ENCODE results near the gene CMTM4. TPM values are rescaled to one million over a fixed set of nuclear protein-coding genes. Genes with fewer than 3 reads are reported as not detected.
"Not testable (repeated sequence)": the region's sequence is repeated elsewhere in the genome, so short reads cannot be mapped to it uniquely, and the experiment has no call there.

Gene CMTM4
- total RNA-seq, 2 experiments from 2014 or later, result 1.3 to 2.0 TPM

- H3K4me1 Mint-ChIP-seq, result no peaks in the 10 kb centered on the region
- H3K27me3 Mint-ChIP-seq, result peaks cover 17% of the 10 kb centered on the region
- DNase-seq (no peak), ATAC-seq (ENCODE audit: low read depth) (no peak)
- H3K4me3 Mint-ChIP-seq, result no peak overlapping the region
- no peaks in the 10 kb centered on the region for H3K36me3 Mint-ChIP-seq
- no peaks in the 10 kb centered on the region for H3K9me3 Mint-ChIP-seq
- POLR2A ChIA-PET, result no interaction called here
- no peak overlapping the region for H3K27ac Mint-ChIP-seq
Measured at GRCh38 chr16:66639091-66639885, 57.3 kb downstream of the CMTM4 start.

GRCh38 chr16:66637806-66638205 lies 58.7 kb downstream of the CMTM4 start:
- H3K4me3 Mint-ChIP-seq, result no peak overlapping the region
- no peak overlapping the region for H3K27ac Mint-ChIP-seq

GRCh38 chr16:66636199-66636598 lies 60.3 kb downstream of the CMTM4 start:
- POLR2A ChIA-PET, result no interaction called here
- Mint-ChIP-seq H3K4me3 (no peak overlapping the region), H3K27me3 (peaks cover 11% of the 10 kb centered on the region), H3K36me3 (no peaks in the 10 kb centered on the region), H3K4me1 (no peaks in the 10 kb centered on the region), H3K27ac (no peak overlapping the region), H3K9me3 (no peaks in the 10 kb centered on the region)
- DNase-seq, result no peak
- no peak for ATAC-seq (ENCODE audit: low read depth)

More at GRCh38 chr16:66637806-66638205, 58.7 kb downstream of the CMTM4 start:
- Mint-ChIP-seq H3K9me3 (no peaks in the 10 kb centered on the region), H3K27me3 (peaks cover 17% of the 10 kb centered on the region), H3K4me1 (no peaks in the 10 kb centered on the region), H3K36me3 (no peaks in the 10 kb centered on the region)
- POLR2A ChIA-PET, result no interaction called here
- ATAC-seq (ENCODE audit: low read depth) (no peak), DNase-seq (no peak)

GRCh38 chr16:66635406-66635805 lies 61.1 kb downstream of the CMTM4 start:
- POLR2A ChIA-PET, result no interaction called here
- Mint-ChIP-seq H3K4me1 (no peaks in the 10 kb centered on the region), H3K27ac (no peak overlapping the region), H3K27me3 (peaks cover 11% of the 10 kb centered on the region), H3K36me3 (no peaks in the 10 kb centered on the region), H3K4me3 (no peak overlapping the region), H3K9me3 (no peaks in the 10 kb centered on the region)
- DNase-seq (no peak), ATAC-seq (ENCODE audit: low read depth) (no peak)

DNA sequence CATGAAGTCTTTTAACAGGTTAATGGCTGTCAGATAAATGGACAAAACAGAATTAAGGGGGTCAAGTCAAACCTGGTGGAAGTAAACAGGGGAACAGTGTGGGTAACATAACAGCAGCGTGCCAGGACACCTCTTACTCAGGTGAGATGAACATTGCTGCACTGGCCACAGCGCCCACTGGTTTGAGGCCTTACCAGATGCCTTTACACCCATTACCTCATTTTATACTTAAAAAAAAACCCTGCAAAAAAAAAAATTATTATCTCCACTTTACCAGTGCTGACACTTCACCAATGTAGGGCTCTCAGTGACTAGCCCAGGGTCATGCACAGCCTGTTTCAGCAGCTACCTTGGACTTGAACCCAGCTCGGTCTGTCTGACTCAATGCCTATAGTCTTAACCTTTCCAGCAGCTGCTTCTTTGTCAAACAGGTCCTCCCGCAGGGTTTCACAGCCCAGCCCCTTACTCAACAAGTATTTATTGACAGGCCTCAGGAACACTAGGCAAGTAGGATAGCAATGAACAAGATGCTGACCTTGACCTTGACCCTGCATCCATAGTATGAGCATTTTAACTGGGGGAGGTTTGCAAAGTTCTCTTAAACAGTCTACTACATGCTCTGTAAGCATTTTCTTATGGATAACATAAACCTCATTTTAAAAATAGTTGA lies 61.9 kb downstream of the CMTM4 start:
- H3K27me3 Mint-ChIP-seq, result peaks cover 11% of the 10 kb centered on the region
- no peaks in the 10 kb centered on the region for H3K36me3 Mint-ChIP-seq
- no peak overlapping the region for H3K27ac Mint-ChIP-seq
- no peak overlapping the region for H3K4me3 Mint-ChIP-seq
- no peaks in the 10 kb centered on the region for H3K4me1 Mint-ChIP-seq
- H3K9me3 Mint-ChIP-seq, result no peaks in the 10 kb centered on the region
- DNase-seq, result no peak
- no peak for ATAC-seq (ENCODE audit: low read depth)
- POLR2A ChIA-PET, result no interaction called here

DNA sequence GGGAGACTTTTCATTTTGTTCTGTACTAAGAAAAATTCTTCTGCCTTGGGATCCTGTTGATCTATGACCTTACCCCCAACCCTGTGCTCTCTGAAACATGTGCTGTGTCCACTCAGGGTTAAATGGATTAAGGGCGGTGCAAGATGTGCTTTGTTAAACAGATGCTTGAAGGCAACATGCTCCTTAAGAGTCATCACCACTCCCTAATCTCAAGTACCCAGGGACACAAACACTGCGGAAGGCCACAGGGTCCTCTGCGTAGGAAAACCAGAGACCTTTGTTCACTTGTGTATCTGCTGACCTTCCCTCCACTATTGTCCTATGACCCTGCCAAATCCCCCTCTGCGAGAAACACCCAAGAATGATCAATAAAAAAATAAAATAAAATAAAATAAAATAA lies 65.0 kb downstream of the CMTM4 start:
- POLR2A ChIA-PET; H3K27ac Mint-ChIP-seq; H3K4me3 Mint-ChIP-seq; H3K36me3 Mint-ChIP-seq; ATAC-seq (ENCODE audit: low read depth); H3K4me1 Mint-ChIP-seq; H3K27me3 Mint-ChIP-seq; DNase-seq; H3K9me3 Mint-ChIP-seq: not testable (repeated sequence)

GRCh38 chr16:66630561-66631260 lies 65.8 kb downstream of the CMTM4 start:
- H3K4me3 Mint-ChIP-seq; POLR2A ChIA-PET; H3K9me3 Mint-ChIP-seq; H3K36me3 Mint-ChIP-seq; H3K4me1 Mint-ChIP-seq; DNase-seq; ATAC-seq (ENCODE audit: low read depth); H3K27ac Mint-ChIP-seq; H3K27me3 Mint-ChIP-seq: not testable (repeated sequence)

DNA sequence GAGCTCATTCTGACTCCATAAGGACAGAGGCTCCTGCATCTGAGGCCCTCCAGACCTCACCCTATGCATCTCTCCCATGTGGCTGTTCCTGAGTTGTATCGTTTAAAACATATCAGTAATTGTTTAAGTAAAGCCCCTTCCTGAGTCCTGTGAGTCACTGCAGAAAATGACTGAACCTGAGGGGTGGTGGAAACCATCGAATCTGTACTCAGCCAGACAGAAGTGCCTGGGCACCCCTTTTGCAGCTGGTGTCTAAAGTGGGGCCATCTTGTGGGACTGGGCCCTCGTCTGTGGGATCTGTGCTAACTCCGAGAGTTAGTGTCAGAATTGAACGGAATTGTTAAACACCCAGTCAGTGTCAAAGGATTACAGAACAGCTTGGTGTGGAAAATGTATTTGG lies 66.7 kb downstream of the CMTM4 start:
- no peak overlapping the region for H3K27ac Mint-ChIP-seq
- no peak overlapping the region for H3K4me3 Mint-ChIP-seq
- ATAC-seq (ENCODE audit: low read depth) (no peak), DNase-seq (no peak)
- POLR2A ChIA-PET, result no interaction called here
- no peaks in the 10 kb centered on the region for H3K4me1 Mint-ChIP-seq
- no peaks in the 10 kb centered on the region for H3K36me3 Mint-ChIP-seq
- no peaks in the 10 kb centered on the region for H3K27me3 Mint-ChIP-seq
- no peaks in the 10 kb centered on the region for H3K9me3 Mint-ChIP-seq

- POLR2A ChIA-PET; H3K27me3 Mint-ChIP-seq; DNase-seq; H3K27ac Mint-ChIP-seq; H3K4me1 Mint-ChIP-seq; H3K9me3 Mint-ChIP-seq; H3K4me3 Mint-ChIP-seq; H3K36me3 Mint-ChIP-seq; ATAC-seq (ENCODE audit: low read depth): not testable (repeated sequence)
Measured at GRCh38 chr16:66627611-66628378, 68.7 kb downstream of the CMTM4 start.

- Mint-ChIP-seq H3K4me1 (peaks cover 3% of the 10 kb centered on the region), H3K9me3 (no peaks in the 10 kb centered on the region), H3K4me3 (no peak overlapping the region), H3K36me3 (no peaks in the 10 kb centered on the region), H3K27ac (no peak overlapping the region), H3K27me3 (peaks cover 7% of the 10 kb centered on the region)
- POLR2A ChIA-PET, result interaction anchor here (0.6 kb wide), 1 partner anchor 40 kb away, joined by 5 read pairs; no protein-coding TSS in a partner anchor
- DNase-seq (no peak), ATAC-seq (ENCODE audit: low read depth) (no peak)
Measured at GRCh38 chr16:66623755-66624154, 72.8 kb downstream of the CMTM4 start.

- Mint-ChIP-seq H3K27me3 (peaks cover 7% of the 10 kb centered on the region), H3K27ac (no peak overlapping the region), H3K4me3 (no peak overlapping the region), H3K36me3 (no peaks in the 10 kb centered on the region), H3K4me1 (peaks cover 3% of the 10 kb centered on the region), H3K9me3 (no peaks in the 10 kb centered on the region)
- no peak for ATAC-seq (ENCODE audit: low read depth)
- no peak for DNase-seq
- POLR2A ChIA-PET, result no interaction called here
Measured at GRCh38 chr16:66622863-66623262, 73.7 kb downstream of the CMTM4 start.

GRCh38 chr16:66621973-66622372 lies 74.6 kb downstream of the CMTM4 start:
- no peak for DNase-seq
- H3K9me3 Mint-ChIP-seq, result no peaks in the 10 kb centered on the region
- no peak overlapping the region for H3K4me3 Mint-ChIP-seq
- H3K36me3 Mint-ChIP-seq, result no peaks in the 10 kb centered on the region
- H3K27me3 Mint-ChIP-seq, result peaks cover 7% of the 10 kb centered on the region
- no peak overlapping the region for H3K27ac Mint-ChIP-seq
- peaks cover 3% of the 10 kb centered on the region for H3K4me1 Mint-ChIP-seq
- POLR2A ChIA-PET, result no interaction called here
- ATAC-seq (ENCODE audit: low read depth), result no peak

DNA sequence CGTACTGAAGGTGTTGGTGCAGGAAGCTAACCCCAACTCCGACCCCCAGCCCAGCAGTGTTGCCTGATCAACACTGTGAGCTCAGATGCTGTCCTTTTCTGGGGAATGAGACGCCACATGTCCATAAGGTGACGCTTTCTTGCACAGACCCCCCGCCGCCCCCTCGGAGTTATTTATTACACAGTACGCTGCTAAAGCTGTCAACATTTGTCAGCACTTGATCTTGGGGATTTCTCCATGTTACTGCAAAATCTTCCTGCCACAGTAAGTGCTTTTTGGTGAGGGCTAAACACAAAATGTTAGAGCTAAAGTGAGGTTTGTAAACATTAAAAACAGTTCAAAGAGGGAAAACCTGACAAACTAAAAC lies 76.1 kb downstream of the CMTM4 start:
- ATAC-seq (ENCODE audit: low read depth), result no peak
- H3K9me3 Mint-ChIP-seq, result no peaks in the 10 kb centered on the region
- peaks cover 3% of the 10 kb centered on the region for H3K4me1 Mint-ChIP-seq
- no peak overlapping the region for H3K27ac Mint-ChIP-seq
- POLR2A ChIA-PET, result interaction anchor here (0.6 kb wide), 1 partner anchor 12 kb away, joined by 3 read pairs; no protein-coding TSS in a partner anchor
- DNase-seq, result no peak
- H3K27me3 Mint-ChIP-seq, result peaks cover 7% of the 10 kb centered on the region
- no peak overlapping the region for H3K4me3 Mint-ChIP-seq
- H3K36me3 Mint-ChIP-seq, result no peaks in the 10 kb centered on the region

All from activated naive CD8-positive, alpha-beta T cell treated with anti-CD3 and anti-CD28 coated beads, Interleukin-2, amount 10 ng/mL, durations not matched to agents 7 days and 5 days (primary cell).